Testis (tissue), 3 donors: ENCODE data around the gene SMTNL2. TPM values are rescaled to one million over a fixed set of nuclear protein-coding genes. Genes with fewer than 3 reads are reported as not detected.
"Not testable (repeated sequence)": the region's sequence is repeated elsewhere in the genome, so short reads cannot be mapped to it uniquely, and the experiment has no call there.

ENCODE experiments used
- DNase-seq: peaks from one replicate; pipeline ENCODE4 v3.0.0-alpha.2; 2019
- H3K27ac ChIP-seq, 2 donors: fragments of 200-600 bp; sonication (generic); one replicate each; pipeline ENCODE4 v1.5.1; 2019
- H3K27me3 ChIP-seq: fragments of 200-600 bp; sonication (generic); one replicate; pipeline ENCODE4 v1.5.1; 2019
- H3K36me3 ChIP-seq: fragments of 200-600 bp; sonication (generic); one replicate; pipeline ENCODE4 v1.5.1; 2017; ENCODE audit warnings: low read depth; ENCODE audit errors: missing control alignments
- H3K4me1 ChIP-seq: fragments of 200-600 bp; sonication (generic); one replicate; pipeline ENCODE4 v1.5.1; 2019
- H3K4me3 ChIP-seq, 2 donors: fragments of 200-600 bp; sonication (generic); one replicate each; pipeline ENCODE4 v1.5.1; 2017 to 2019
- H3K9me3 ChIP-seq: fragments of 200-600 bp; sonication (generic); one replicate; pipeline ENCODE4 v1.5.1; 2017
- POLR2A ChIP-seq: fragments of 450-650 bp; IDR thresholded peaks from one replicate; pipeline ENCODE4 v1.6.1; 2017; ENCODE audit warnings: antibody characterized with exemption, mild to moderate bottlenecking, moderate library complexity
- WGBS, 2 donors: methylation state at CpG; one replicate each; pipeline ENCODE4 v1.1.5; 2018; 5-methylcytosine and 5-hydroxymethylcytosine counted together
- intact Hi-C: fragments of 100-400 bp; cut with DNase I; formaldehyde crosslinking; loops from one replicate; pipeline ENCODE4 v1.15.1; 2023; ENCODE audit warnings: low total_unique reads
- polyA plus RNA-seq: library from polyadenylated mRNA; stranded (reverse); fragments of 350-450 nt; fragmentation: Illumina TruSeq; extraction: RNeasy Lipid Tissue Mini Kit (QIAGEN cat#74804); gene quantifications from one replicate; pipeline ENCODE4 v1.2.3, GENCODE V29; 2014; ENCODE audit warnings: low read depth, low replicate concordance; ENCODE audit not compliant: insufficient read depth
- total RNA-seq, 2 donors: library from RNA; depleted of rRNA; stranded (reverse); fragments of >200 nt; gene quantifications; one replicate each; pipeline ENCODE4 v1.2.3, GENCODE V29; 2016
- TF ChIP-seq, protein P1 (sequence below), 3 experiments: fragments of 450-650 bp in 2 of 3; fragments of 200-600 bp in 1 of 3; sonication (generic) in 1 of 3; IDR thresholded peaks; one replicate each; pipeline ENCODE4 v1.5.1; 2016 to 2019; ENCODE audit warnings: antibody characterized with exemption in 3 of 3, mild to moderate bottlenecking in 2 of 3, moderate library complexity in 1 of 3

Gene SMTNL2
- total and polyA plus RNA-seq, 3 donors from 2014 or later = 2.6 to 6.9 (median 4.3) TPM

DNA sequence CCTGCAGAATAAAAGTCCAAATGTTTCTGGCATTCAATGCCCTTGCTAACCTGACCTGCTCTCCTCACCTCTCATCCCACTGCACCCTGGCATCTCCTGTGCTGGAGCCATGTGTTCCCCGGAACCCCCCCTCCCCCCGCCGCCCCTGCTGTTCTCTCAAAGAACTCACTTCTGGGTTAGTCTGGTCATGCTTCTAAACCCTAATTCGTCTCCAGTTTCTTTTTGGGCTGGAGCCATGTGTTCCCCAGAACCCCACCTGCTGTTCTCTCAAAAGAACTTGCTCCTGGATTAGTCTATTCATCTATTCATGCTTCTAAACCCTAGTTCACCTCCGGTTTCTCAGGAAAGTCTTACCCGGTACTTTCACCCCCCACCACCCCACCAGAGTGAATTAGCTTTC is 58.0 kb downstream of the SMTNL2 start:
- H3K4me1 ChIP-seq = no peaks in the 10 kb centered on the region
- no peaks in the 10 kb centered on the region for H3K36me3 ChIP-seq
- no peak overlapping the region for H3K4me3 ChIP-seq
- H3K9me3 ChIP-seq = no peaks in the 10 kb centered on the region
- WGBS, 2 donors = 19 to 20% methylated on average over 6 of the region's 6 CpGs
- H3K27ac ChIP-seq = no peak overlapping the region
- H3K27me3 ChIP-seq = no peaks in the 10 kb centered on the region
- TF ChIP-seq, protein P1, sequence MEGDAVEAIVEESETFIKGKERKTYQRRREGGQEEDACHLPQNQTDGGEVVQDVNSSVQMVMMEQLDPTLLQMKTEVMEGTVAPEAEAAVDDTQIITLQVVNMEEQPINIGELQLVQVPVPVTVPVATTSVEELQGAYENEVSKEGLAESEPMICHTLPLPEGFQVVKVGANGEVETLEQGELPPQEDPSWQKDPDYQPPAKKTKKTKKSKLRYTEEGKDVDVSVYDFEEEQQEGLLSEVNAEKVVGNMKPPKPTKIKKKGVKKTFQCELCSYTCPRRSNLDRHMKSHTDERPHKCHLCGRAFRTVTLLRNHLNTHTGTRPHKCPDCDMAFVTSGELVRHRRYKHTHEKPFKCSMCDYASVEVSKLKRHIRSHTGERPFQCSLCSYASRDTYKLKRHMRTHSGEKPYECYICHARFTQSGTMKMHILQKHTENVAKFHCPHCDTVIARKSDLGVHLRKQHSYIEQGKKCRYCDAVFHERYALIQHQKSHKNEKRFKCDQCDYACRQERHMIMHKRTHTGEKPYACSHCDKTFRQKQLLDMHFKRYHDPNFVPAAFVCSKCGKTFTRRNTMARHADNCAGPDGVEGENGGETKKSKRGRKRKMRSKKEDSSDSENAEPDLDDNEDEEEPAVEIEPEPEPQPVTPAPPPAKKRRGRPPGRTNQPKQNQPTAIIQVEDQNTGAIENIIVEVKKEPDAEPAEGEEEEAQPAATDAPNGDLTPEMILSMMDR (IDR thresholded peaks at IDR 0.05) = no peak
- no peak for TF ChIP-seq POLR2A
- intact Hi-C loops = no loop called here
- DNase-seq = no peak

DNA sequence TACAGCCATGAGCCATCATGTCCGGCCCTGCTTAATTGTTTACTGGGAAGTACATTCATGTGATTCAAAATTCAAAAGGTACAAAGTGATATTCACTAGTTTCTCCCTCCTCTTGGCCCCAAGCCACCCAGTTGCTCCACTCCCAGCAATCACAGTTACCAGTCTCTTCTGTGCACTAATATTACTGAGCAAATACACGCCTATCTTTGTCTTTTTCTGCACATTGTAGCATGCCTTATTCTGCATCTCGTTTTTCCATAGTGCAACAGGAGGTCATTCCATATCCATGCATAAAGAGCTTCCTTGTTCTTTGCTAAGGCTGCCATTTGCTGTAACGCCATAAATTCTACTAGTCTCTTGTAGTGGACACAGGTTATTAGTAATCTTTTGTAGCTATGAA is 59.3 kb downstream of the SMTNL2 start:
- Histone ChIP-seq H3K4me3 (no peak overlapping the region), H3K9me3 (no peaks in the 10 kb centered on the region), H3K27me3 (no peaks in the 10 kb centered on the region), H3K36me3 (no peaks in the 10 kb centered on the region), H3K27ac (no peak overlapping the region), H3K4me1 (no peaks in the 10 kb centered on the region)
- DNase-seq = no peak
- intact Hi-C loops = no loop called here
- TF ChIP-seq, protein P1 (IDR thresholded peaks at IDR 0.05) = no peak
- WGBS, 2 donors = 64 to 71% methylated on average over 4 of the region's 4 CpGs

DNA sequence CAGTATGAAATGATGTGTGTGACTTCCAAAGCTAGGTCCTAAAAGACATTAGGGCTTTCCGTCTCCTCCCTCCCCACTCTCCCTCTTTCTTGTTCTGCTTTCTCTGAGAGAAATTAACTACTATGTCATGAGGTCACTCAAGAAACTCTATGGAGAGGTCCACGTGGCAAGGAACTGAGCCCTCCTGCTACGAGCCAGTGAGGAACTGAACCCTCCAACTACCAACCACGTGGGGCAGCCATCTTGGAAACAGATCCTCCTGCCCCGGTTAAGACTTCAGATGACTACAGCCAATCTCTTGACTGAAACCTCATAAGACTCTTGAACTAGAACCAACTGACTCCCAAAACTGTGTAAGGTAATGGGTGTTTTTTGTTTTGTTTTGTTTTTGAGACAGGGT is 61.3 kb downstream of the SMTNL2 start:
- TF ChIP-seq, protein P1 (IDR thresholded peaks at IDR 0.05) = no peak
- TF ChIP-seq POLR2A = no peak
- WGBS, 2 donors = 80 to 85% methylated on average over 5 of the region's 5 CpGs
- Histone ChIP-seq H3K4me3 (no peak overlapping the region), H3K27ac (no peak overlapping the region), H3K9me3 (no peaks in the 10 kb centered on the region), H3K4me1 (no peaks in the 10 kb centered on the region), H3K27me3 (no peaks in the 10 kb centered on the region), H3K36me3 (no peaks in the 10 kb centered on the region)
- intact Hi-C loops = no loop called here
- no peak for DNase-seq

DNA sequence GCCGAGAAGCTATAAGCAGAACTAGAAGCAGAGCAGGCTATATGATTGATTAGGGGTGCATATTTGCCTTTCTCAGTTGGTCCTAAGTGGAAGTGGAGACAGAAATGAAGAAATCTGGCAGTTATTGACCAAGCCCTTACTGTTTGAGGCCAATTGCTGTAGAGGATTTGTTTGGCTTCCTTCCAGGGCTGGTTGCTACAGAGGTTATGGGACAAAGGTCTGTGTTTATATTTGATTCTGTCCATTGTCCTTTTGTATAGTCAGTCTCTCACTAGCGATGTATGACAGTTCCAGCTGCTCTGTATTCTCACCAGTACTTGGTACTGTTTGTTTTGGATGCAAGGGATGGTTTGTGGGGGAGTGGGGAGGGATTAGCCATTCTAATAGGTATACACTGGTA is 64.4 kb downstream of the SMTNL2 start:
- 51 to 62% methylated on average over 2 of the region's 2 CpGs for WGBS, 2 donors
- no peak overlapping the region for H3K4me3 ChIP-seq
- no peaks in the 10 kb centered on the region for H3K4me1 ChIP-seq
- no peaks in the 10 kb centered on the region for H3K9me3 ChIP-seq
- H3K27ac ChIP-seq = no peak overlapping the region
- H3K27me3 ChIP-seq = no peaks in the 10 kb centered on the region
- no peak for DNase-seq
- intact Hi-C loops = no loop called here
- H3K36me3 ChIP-seq = no peaks in the 10 kb centered on the region
- no peak for TF ChIP-seq POLR2A
- TF ChIP-seq, protein P1 (IDR thresholded peaks at IDR 0.05) = no peak

DNA sequence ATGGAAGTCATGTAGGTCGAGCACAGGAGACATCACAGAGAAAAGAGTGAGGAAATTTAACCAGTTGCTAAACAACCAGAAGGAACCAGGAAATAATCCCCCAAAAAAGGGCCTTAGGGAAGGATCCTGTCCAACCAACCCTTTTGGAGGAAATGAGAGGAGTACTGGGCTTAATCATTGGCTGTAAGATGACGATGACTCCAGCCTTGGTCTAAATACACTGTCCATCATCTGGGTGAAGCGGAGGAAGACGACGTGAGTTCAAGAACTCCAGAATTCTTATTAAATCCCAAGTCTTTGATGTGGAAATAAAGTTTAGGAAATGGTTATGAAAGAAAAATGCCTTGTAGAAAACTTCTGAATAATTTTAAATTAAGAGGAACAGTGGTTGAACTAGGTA is 68.7 kb downstream of the SMTNL2 start:
- intact Hi-C loops = no loop called here
- no peak for DNase-seq
- Histone ChIP-seq H3K9me3 (no peaks in the 10 kb centered on the region), H3K4me1 (no peaks in the 10 kb centered on the region), H3K36me3 (no peaks in the 10 kb centered on the region), H3K27me3 (no peaks in the 10 kb centered on the region), H3K27ac (no peak overlapping the region), H3K4me3 (no peak overlapping the region)
- no peak for TF ChIP-seq POLR2A
- TF ChIP-seq, protein P1 (IDR thresholded peaks at IDR 0.05) = no peak
- 70 to 80% methylated on average over 5 of the region's 5 CpGs for WGBS, 2 donors

DNA sequence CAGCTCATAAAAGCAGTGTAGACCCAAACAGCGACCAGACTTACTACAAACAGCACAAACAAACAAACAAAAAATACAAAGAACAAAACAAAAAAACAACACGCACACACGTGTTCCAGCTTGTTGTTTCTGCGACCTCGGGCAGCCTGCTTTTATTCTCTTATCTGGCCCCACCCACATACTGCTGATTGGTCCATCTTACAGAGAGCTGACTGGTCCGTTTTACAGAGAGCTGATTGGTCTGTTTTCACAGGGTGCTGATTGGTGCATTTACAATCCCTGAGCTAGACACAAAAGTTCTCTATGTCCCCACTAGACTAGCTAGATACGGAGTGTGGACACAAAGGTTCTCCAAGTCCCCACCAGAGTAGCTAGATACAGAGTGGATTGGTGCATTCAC is 71.6 kb downstream of the SMTNL2 start:
- H3K27ac ChIP-seq, intact Hi-C loops, H3K9me3 ChIP-seq, H3K27me3 ChIP-seq, H3K36me3 ChIP-seq, H3K4me1 ChIP-seq: not testable (repeated sequence)
- H3K4me3 ChIP-seq = peak overlapping the region in 1 of 2 donors; percentile 30
- WGBS, 2 donors = 61 to 76% methylated on average over 7 of the region's 7 CpGs
- peak; percentile 76 for DNase-seq
